Left lung (tissue), 10 donors: ENCODE data around the gene STAP2. TPM values are rescaled to one million over a fixed set of nuclear protein-coding genes. Genes with fewer than 3 reads are reported as not detected.
"Not testable (repeated sequence)": the region's sequence is repeated elsewhere in the genome, so short reads cannot be mapped to it uniquely, and the experiment has no call there.

Experiments used
- ATAC-seq: fragments of 200-7000 bp; cut with Tn5 transposase; one replicate; pipeline ENCODE4 v1.9.1; 2020; ENCODE audit warnings: moderate library complexity
- DNase-seq, 4 donors: peaks; one replicate each; pipeline ENCODE4 v3.0.0-alpha.2; 2013 to 2020
- H3K27ac ChIP-seq, 2 donors: fragments of 200-600 bp; sonication (generic) in 1 of 2; one replicate each; pipeline versions ENCODE4 v1.5.0 to v1.8.0; 2020 to 2021
- H3K27me3 ChIP-seq, 2 donors: fragments of 200-600 bp; sonication (generic) in 1 of 2; one replicate each; pipeline versions ENCODE4 v1.5.0 to v1.8.0; 2020 to 2021
- H3K36me3 ChIP-seq, 2 donors: fragments of 200-600 bp; sonication (generic) in 1 of 2; one replicate each; pipeline versions ENCODE4 v1.5.0 to v1.8.0; 2020 to 2021
- H3K4me1 ChIP-seq, 2 donors: fragments of 200-600 bp; one replicate each; pipeline ENCODE4 v1.8.0; 2021
- H3K4me3 ChIP-seq, 2 donors: fragments of 200-600 bp; sonication (generic) in 1 of 2; one replicate each; pipeline versions ENCODE4 v1.5.0 to v1.8.0; 2020 to 2021; ENCODE audit warnings: mild to moderate bottlenecking in 1 of 2
- H3K9me3 ChIP-seq, 2 donors: fragments of 200-600 bp; sonication (generic) in 1 of 2; one replicate each; pipeline versions ENCODE4 v1.5.0 to v1.8.0; 2020 to 2021
- CTCF ChIP-seq, 2 donors: fragments of 200-600 bp; sonication (generic) in 1 of 2; IDR thresholded peaks; one replicate each; pipeline versions ENCODE4 v1.5.0 to v1.8.0; 2021; ENCODE audit warnings: antibody characterized with exemption in 2 of 2
- intact Hi-C, 2 donors: fragments of 100-400 bp; cut with DNase I; formaldehyde crosslinking; loops; one replicate each; pipeline versions ENCODE4 v1.11.2 to v1.14.2; 2022
- polyA plus RNA-seq, 6 donors: library from polyadenylated mRNA; unstranded; fragments of 120-200 nt; gene quantifications; one replicate each; pipeline ENCODE4 v1.2.1, GENCODE V29; 2013; ENCODE audit not compliant: insufficient read length in 6 of 6
- total RNA-seq, 2 donors: library from RNA; stranded (reverse); fragmentation: NEBNext Ultra II Directional; extraction: Animal tissue kit (Norgen Biotek cat#: 25700); gene quantifications; one replicate each; pipeline ENCODE4 v1.2.1, GENCODE V29; 2021
- donor health status: DM: no; HTN: yes; CAD: no.
- donor health status: DM: no; HTN: no; CAD: no.

The STAP2 gene
- total and polyA plus RNA-seq, 8 donors: 14.1 to 41.5 (median 36.2) TPM

GRCh38 chr19:4334929-4335570, 3.6 kb downstream of the STAP2 start:
- intact Hi-C loops: no loop called here

GRCh38 chr19:4329858-4330257, 8.8 kb downstream of the STAP2 start:
- TF ChIP-seq CTCF (IDR thresholded peaks at IDR 0.05): no peak
- peak in 1 of 4 donors; percentile 51 for DNase-seq
- H3K36me3 ChIP-seq: no peaks in the 10 kb centered on the region
- no peak overlapping the region for H3K4me3 ChIP-seq
- intact Hi-C loops: no loop called here
- H3K27me3 ChIP-seq: peaks cover 0 to 32% of the 10 kb centered on the region in 2 donors
- H3K9me3 ChIP-seq: no peaks in the 10 kb centered on the region
- ATAC-seq: no peak
- H3K4me1 ChIP-seq: peaks cover 3 to 21% of the 10 kb centered on the region in 2 donors
- no peak overlapping the region for H3K27ac ChIP-seq

More at GRCh38 chr19:4334929-4335570, 3.6 kb downstream of the STAP2 start:
- no peak for TF ChIP-seq CTCF (IDR thresholded peaks at IDR 0.05)
- DNase-seq (no peak), ATAC-seq (no peak)
- Histone ChIP-seq H3K27ac (no peak overlapping the region), H3K36me3 (no peaks in the 10 kb centered on the region), H3K27me3 (no peaks in the 10 kb centered on the region), H3K4me3 (no peak overlapping the region), H3K4me1 (peaks cover 0 to 17% of the 10 kb centered on the region in 2 donors), H3K9me3 (no peaks in the 10 kb centered on the region)

- H3K27ac ChIP-seq, H3K36me3 ChIP-seq, H3K9me3 ChIP-seq, ATAC-seq, intact Hi-C loops: not testable (repeated sequence)
- DNase-seq: peak in 1 of 4 donors; percentile 67
- Histone ChIP-seq H3K4me3 (peak overlapping the region; percentile 25 to 35), H3K4me1 (peaks cover 3 to 21% of the 10 kb centered on the region in 2 donors), H3K27me3 (peaks cover 0 to 32% of the 10 kb centered on the region in 2 donors)
Observed at GRCh38 chr19:4328991-4329681, 9.5 kb downstream of the STAP2 start.

- ATAC-seq (peak; percentile 91), DNase-seq (peak; percentile 91 to 97 (median 95))
- Histone ChIP-seq H3K27me3 (peaks cover 0 to 32% of the 10 kb centered on the region in 2 donors), H3K27ac (no peak overlapping the region), H3K4me3 (peak overlapping the region; percentile 33 to 35), H3K4me1 (peaks cover 3 to 21% of the 10 kb centered on the region in 2 donors), H3K9me3 (no peaks in the 10 kb centered on the region), H3K36me3 (no peaks in the 10 kb centered on the region)
- TF ChIP-seq CTCF (IDR thresholded peaks at IDR 0.05): no peak
- intact Hi-C loops: no loop called here
Observed at GRCh38 chr19:4328243-4328990, 10.2 kb downstream of the STAP2 start.

- TF ChIP-seq CTCF (IDR thresholded peaks at IDR 0.05): no peak
- Histone ChIP-seq H3K9me3 (no peaks in the 10 kb centered on the region), H3K27ac (no peak overlapping the region), H3K4me3 (peak overlapping the region; percentile 33 to 34), H3K27me3 (peaks cover 0 to 32% of the 10 kb centered on the region in 2 donors), H3K4me1 (peaks cover 3 to 21% of the 10 kb centered on the region in 2 donors), H3K36me3 (no peaks in the 10 kb centered on the region)
- peak in 1 of 4 donors; percentile 20 for DNase-seq
- intact Hi-C loops: no loop called here
- ATAC-seq: peak; percentile 33
Observed at GRCh38 chr19:4327877-4328242, 10.8 kb downstream of the STAP2 start.
